GM23338 (cell line): ENCODE data around the gene ASPG. TPM values are rescaled to one million over a fixed set of nuclear protein-coding genes. Genes with fewer than 3 reads are reported as not detected.

Experiments
- ATAC-seq: fragments of 200-7000 bp; cut with Tn5 transposase; 3 replicates; pipeline ENCODE4 v1.9.1; 2020
- DNase-seq: peaks from one replicate; pipeline ENCODE4 v3.0.0-alpha.2; 2015; ENCODE audit warnings: low spot score
- H2AFZ ChIP-seq: fragments of 200-600 bp; sonication (generic); 2 replicates; pipeline ENCODE4 v1.8.0; 2016; ENCODE audit warnings: antibody characterized with exemption, mild to moderate bottlenecking, moderate library complexity
- H3F3A ChIP-seq: fragments of 200-600 bp; sonication (generic); replicated peaks from 2 replicates; pipeline ENCODE4 v1.8.0; 2017; ENCODE audit warnings: antibody characterized with exemption, mixed run types, low read depth
- H3K27ac ChIP-seq: fragments of 200-600 bp; sonication (generic); 2 replicates; pipeline ENCODE4 v1.6.1; 2016; ENCODE audit warnings: low read depth
- H3K27me3 ChIP-seq: fragments of 200-600 bp; sonication (generic); 2 replicates; pipeline ENCODE4 v1.8.0; 2016; ENCODE audit warnings: mild to moderate bottlenecking, mixed run types, moderate library complexity; ENCODE audit not compliant: insufficient read depth
- H3K36me3 ChIP-seq: fragments of 200-600 bp; sonication (generic); 2 replicates; pipeline ENCODE4 v1.8.0; 2016; ENCODE audit warnings: mild to moderate bottlenecking; ENCODE audit not compliant: insufficient read depth
- H3K4me1 ChIP-seq: fragments of 200-600 bp; sonication (generic); 2 replicates; pipeline ENCODE4 v1.8.0; 2016; ENCODE audit warnings: mild to moderate bottlenecking, moderate library complexity; ENCODE audit not compliant: insufficient read depth
- H3K4me2 ChIP-seq: fragments of 200-600 bp; sonication (generic); 2 replicates; pipeline ENCODE4 v1.7.1; 2017; ENCODE audit warnings: mixed run types
- H3K4me3 ChIP-seq: fragments of 200-600 bp; sonication (generic); 2 replicates; pipeline ENCODE4 v1.6.1; 2016; ENCODE audit warnings: mixed run types
- H3K79me2 ChIP-seq: fragments of 200-600 bp; sonication (generic); replicated peaks from 2 replicates; pipeline ENCODE4 v1.8.0; 2017; ENCODE audit warnings: mild to moderate bottlenecking; ENCODE audit not compliant: insufficient read depth
- H3K9me2 ChIP-seq: fragments of 200-600 bp; sonication (generic); 2 replicates; pipeline ENCODE4 v1.8.0; 2017; ENCODE audit not compliant: insufficient read depth
- H4K20me1 ChIP-seq: fragments of 200-600 bp; sonication (generic); replicated peaks from 2 replicates; pipeline ENCODE4 v1.8.0; 2017; ENCODE audit warnings: mild to moderate bottlenecking; ENCODE audit not compliant: insufficient read depth
- H3K27ac Mint-ChIP-seq: 2 replicates; pipeline ENCODE4 v1.8.0; 2020; ENCODE audit warnings: inconsistent platforms, mild to moderate bottlenecking, moderate library complexity, mixed read lengths
- H3K27me3 Mint-ChIP-seq: 3 replicates; pipeline ENCODE4 v1.8.0; 2022; ENCODE audit warnings: low read depth, mild to moderate bottlenecking, moderate library complexity, mixed read lengths, inconsistent platforms; ENCODE audit not compliant: insufficient read depth, poor library complexity
- H3K36me3 Mint-ChIP-seq: 3 replicates; pipeline ENCODE4 v1.8.0; 2021; ENCODE audit warnings: low read depth, mild to moderate bottlenecking, inconsistent platforms, moderate library complexity, mixed read lengths
- H3K4me1 Mint-ChIP-seq: 3 replicates; pipeline ENCODE4 v1.8.0; 2020; ENCODE audit warnings: mild to moderate bottlenecking, inconsistent platforms, mixed read lengths
- H3K4me3 Mint-ChIP-seq: 3 replicates; pipeline ENCODE4 v1.8.0; 2021; ENCODE audit warnings: moderate library complexity, mild to moderate bottlenecking, inconsistent platforms, mixed read lengths
- H3K9me3 Mint-ChIP-seq: 3 replicates; pipeline ENCODE4 v1.8.0; 2020; ENCODE audit warnings: moderate library complexity, mild to moderate bottlenecking, inconsistent platforms, mixed read lengths
- CREB1 ChIP-seq: fragments of 250-450 bp; sonication (Bioruptor Pico); IDR thresholded peaks from 2 replicates; pipeline ENCODE4 v1.5.0; 2020; ENCODE audit warnings: low read depth, mild to moderate bottlenecking, moderate library complexity
- CTCF ChIP-seq, 2 experiments: fragments of 200-600 bp in 1 of 2; sonication (generic) in 1 of 2; conservative IDR thresholded peaks; 2 replicates each; pipeline versions ENCODE4 v1.5.1 to v1.6.1; 2016 to 2017; ENCODE audit warnings: antibody characterized with exemption in 2 of 2, low read depth in 2 of 2, mild to moderate bottlenecking in 2 of 2, moderate library complexity in 1 of 2
- EZH2 ChIP-seq: fragments of 200-600 bp; sonication (generic); IDR thresholded peaks from one replicate; pipeline ENCODE4 v1.8.0; 2017; ENCODE audit warnings: antibody characterized with exemption, mild to moderate bottlenecking, low read depth; ENCODE audit not compliant: unreplicated experiment
- JUNB ChIP-seq: IDR thresholded peaks from one replicate; pipeline ENCODE4 v1.6.1; 2016; ENCODE audit warnings: antibody characterized with exemption; ENCODE audit not compliant: unreplicated experiment
- NANOG ChIP-seq: IDR thresholded peaks from 2 replicates; pipeline ENCODE4 v1.6.1; 2016; ENCODE audit warnings: antibody characterized with exemption, borderline replicate concordance
- POLR2AphosphoS5 ChIP-seq: IDR thresholded peaks from 2 replicates; pipeline ENCODE4 v1.6.1; 2016; ENCODE audit warnings: antibody characterized with exemption, low read depth
- ZNF114 ChIP-seq: fragments of 250-450 bp; sonication (Bioruptor Pico); IDR thresholded peaks from 2 replicates; pipeline ENCODE4 v1.5.0; 2020; ENCODE audit warnings: mild to moderate bottlenecking, moderate library complexity
- ZNF331 ChIP-seq: fragments of 250-450 bp; sonication (Bioruptor Pico); IDR thresholded peaks from 2 replicates; pipeline ENCODE4 v1.5.0; 2020; ENCODE audit warnings: low read depth, mild to moderate bottlenecking, moderate library complexity
- polyA plus RNA-seq: library from polyadenylated mRNA; unstranded; fragments of >200 nt; fragmentation: Nextera tagmentation; extraction: Ambion mirVana; gene quantifications from 2 replicates; pipeline ENCODE4 v1.2.1, GENCODE V29; 2016
- total RNA-seq: library from RNA; depleted of rRNA; stranded (reverse); fragments of >200 nt; shearing (Covaris generic); gene quantifications from 2 replicates; pipeline ENCODE4 v1.2.3, GENCODE V29; 2014
- TF ChIP-seq, protein P1 (sequence below): fragments of 250-450 bp; sonication (Bioruptor Pico); IDR thresholded peaks from 2 replicates; pipeline ENCODE4 v1.5.0; 2020; ENCODE audit warnings: mild to moderate bottlenecking, moderate library complexity
- TF ChIP-seq, protein P2 (sequence below): IDR thresholded peaks from 2 replicates; pipeline ENCODE4 v1.6.1; 2016; ENCODE audit warnings: antibody characterized with exemption

Gene ASPG
- total and polyA plus RNA-seq, 2 experiments from 2014 or later: 0.61 to 6.2 TPM

GRCh38 chr14:104101086-104101621 lies 15.7 kb downstream of the ASPG start (continued):
- TF ChIP-seq, protein P1, sequence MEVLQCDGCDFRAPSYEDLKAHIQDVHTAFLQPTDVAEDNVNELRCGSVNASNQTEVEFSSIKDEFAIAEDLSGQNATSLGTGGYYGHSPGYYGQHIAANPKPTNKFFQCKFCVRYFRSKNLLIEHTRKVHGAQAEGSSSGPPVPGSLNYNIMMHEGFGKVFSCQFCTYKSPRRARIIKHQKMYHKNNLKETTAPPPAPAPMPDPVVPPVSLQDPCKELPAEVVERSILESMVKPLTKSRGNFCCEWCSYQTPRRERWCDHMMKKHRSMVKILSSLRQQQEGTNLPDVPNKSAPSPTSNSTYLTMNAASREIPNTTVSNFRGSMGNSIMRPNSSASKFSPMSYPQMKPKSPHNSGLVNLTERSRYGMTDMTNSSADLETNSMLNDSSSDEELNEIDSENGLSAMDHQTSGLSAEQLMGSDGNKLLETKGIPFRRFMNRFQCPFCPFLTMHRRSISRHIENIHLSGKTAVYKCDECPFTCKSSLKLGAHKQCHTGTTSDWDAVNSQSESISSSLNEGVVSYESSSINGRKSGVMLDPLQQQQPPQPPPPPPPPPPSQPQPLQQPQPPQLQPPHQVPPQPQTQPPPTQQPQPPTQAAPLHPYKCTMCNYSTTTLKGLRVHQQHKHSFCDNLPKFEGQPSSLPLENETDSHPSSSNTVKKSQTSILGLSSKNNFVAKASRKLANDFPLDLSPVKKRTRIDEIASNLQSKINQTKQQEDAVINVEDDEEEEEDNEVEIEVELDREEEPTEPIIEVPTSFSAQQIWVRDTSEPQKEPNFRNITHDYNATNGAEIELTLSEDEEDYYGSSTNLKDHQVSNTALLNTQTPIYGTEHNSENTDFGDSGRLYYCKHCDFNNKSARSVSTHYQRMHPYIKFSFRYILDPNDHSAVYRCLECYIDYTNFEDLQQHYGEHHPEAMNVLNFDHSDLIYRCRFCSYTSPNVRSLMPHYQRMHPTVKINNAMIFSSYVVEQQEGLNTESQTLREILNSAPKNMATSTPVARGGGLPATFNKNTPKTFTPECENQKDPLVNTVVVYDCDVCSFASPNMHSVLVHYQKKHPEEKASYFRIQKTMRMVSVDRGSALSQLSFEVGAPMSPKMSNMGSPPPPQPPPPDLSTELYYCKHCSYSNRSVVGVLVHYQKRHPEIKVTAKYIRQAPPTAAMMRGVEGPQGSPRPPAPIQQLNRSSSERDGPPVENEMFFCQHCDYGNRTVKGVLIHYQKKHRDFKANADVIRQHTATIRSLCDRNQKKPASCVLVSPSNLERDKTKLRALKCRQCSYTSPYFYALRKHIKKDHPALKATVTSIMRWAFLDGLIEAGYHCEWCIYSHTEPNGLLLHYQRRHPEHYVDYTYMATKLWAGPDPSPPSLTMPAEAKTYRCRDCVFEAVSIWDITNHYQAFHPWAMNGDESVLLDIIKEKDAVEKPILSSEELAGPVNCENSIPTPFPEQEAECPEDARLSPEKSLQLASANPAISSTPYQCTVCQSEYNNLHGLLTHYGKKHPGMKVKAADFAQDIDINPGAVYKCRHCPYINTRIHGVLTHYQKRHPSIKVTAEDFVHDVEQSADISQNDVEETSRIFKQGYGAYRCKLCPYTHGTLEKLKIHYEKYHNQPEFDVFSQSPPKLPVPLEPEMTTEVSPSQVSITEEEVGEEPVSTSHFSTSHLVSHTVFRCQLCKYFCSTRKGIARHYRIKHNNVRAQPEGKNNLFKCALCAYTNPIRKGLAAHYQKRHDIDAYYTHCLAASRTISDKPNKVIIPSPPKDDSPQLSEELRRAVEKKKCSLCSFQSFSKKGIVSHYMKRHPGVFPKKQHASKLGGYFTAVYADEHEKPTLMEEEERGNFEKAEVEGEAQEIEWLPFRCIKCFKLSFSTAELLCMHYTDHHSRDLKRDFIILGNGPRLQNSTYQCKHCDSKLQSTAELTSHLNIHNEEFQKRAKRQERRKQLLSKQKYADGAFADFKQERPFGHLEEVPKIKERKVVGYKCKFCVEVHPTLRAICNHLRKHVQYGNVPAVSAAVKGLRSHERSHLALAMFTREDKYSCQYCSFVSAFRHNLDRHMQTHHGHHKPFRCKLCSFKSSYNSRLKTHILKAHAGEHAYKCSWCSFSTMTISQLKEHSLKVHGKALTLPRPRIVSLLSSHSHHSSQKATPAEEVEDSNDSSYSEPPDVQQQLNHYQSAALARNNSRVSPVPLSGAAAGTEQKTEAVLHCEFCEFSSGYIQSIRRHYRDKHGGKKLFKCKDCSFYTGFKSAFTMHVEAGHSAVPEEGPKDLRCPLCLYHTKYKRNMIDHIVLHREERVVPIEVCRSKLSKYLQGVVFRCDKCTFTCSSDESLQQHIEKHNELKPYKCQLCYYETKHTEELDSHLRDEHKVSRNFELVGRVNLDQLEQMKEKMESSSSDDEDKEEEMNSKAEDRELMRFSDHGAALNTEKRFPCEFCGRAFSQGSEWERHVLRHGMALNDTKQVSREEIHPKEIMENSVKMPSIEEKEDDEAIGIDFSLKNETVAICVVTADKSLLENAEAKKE (CRISPR knock-in tag): no peak

- TF ChIP-seq CTCF (conservative IDR thresholded peaks at IDR 0.05; ENCODE audit: low read depth in 2 of 2): no peak
- no peak for TF ChIP-seq NANOG
- no peak for TF ChIP-seq EZH2
- no peak for TF ChIP-seq POLR2AphosphoS5
- TF ChIP-seq ZNF114: no peak
- TF ChIP-seq JUNB: no peak
- TF ChIP-seq, protein P2, sequence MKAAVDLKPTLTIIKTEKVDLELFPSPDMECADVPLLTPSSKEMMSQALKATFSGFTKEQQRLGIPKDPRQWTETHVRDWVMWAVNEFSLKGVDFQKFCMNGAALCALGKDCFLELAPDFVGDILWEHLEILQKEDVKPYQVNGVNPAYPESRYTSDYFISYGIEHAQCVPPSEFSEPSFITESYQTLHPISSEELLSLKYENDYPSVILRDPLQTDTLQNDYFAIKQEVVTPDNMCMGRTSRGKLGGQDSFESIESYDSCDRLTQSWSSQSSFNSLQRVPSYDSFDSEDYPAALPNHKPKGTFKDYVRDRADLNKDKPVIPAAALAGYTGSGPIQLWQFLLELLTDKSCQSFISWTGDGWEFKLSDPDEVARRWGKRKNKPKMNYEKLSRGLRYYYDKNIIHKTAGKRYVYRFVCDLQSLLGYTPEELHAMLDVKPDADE: no peak
- no peak for TF ChIP-seq ZNF331 (CRISPR knock-in tag)
- no peak for TF ChIP-seq CREB1
- Histone ChIP-seq H3K27ac (no peak overlapping the region), H3K4me2 (no peak overlapping the region), H3K4me1 (no peaks in the 10 kb centered on the region), H3K9me2 (no peaks in the 10 kb centered on the region), H3K4me3 (no peak overlapping the region), H3K27me3 (no peaks in the 10 kb centered on the region), H3F3A (no peaks in the 10 kb centered on the region), H3K79me2 (no peaks in the 10 kb centered on the region), H2AFZ (no peak overlapping the region), H3K36me3 (no peaks in the 10 kb centered on the region), H4K20me1 (no peaks in the 10 kb centered on the region)
- ATAC-seq: no peak
- H3K36me3 Mint-ChIP-seq: no peaks in the 10 kb centered on the region
- H3K4me1 Mint-ChIP-seq: no peaks in the 10 kb centered on the region
- no peak overlapping the region for H3K4me3 Mint-ChIP-seq
- DNase-seq: no peak
- no peak overlapping the region for H3K27ac Mint-ChIP-seq
- peaks cover 5% of the 10 kb centered on the region for H3K27me3 Mint-ChIP-seq
- no peaks in the 10 kb centered on the region for H3K9me3 Mint-ChIP-seq
Measured at GRCh38 chr14:104101651-104102281, 16.3 kb downstream of the ASPG start.
